Measurements from ENCODE around the gene MED7. TPM values are rescaled to one million over a fixed set of nuclear protein-coding genes. Genes with fewer than 3 reads are reported as not detected.

The MED7 gene
- total RNA-seq, 2 experiments from 2014 or later = 7.0 to 8.7 TPM

DNA sequence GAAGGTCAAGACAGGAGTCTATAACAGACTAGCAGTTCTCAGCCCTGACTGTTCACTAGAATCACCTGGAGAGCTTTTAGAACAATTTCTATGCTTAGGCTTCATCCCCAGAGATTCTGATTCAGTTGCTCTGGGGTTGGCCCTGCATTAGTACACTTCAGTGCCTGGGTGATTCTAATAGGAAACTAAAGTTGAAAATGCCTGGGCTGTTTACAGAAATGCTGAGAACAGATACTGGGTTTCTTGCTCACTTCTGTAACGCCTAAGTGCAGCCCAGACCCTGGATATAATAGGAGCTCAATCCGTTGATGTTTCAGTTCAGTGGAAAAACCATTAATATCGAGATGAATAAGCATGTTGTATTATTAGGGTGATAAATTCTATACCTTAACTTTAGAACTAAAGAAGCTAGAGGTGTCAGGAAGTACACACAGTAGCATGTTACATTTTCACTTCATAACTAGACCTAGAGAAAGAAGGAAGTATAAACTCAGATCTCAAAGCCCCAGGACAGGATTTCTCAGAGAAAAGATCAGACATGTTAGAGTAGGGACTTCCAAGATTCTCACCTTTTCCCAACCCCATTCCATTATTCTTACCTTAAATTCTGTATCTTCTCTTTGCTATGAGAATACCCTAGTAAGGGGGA lies 54.2 kb downstream of the MED7 start:
- Histone ChIP-seq H3K4me1 (ENCODE audit: insufficient read depth, low read length) (no peaks in the 10 kb centered on the region), H3K4me3 (ENCODE audit: low read length) (no peak overlapping the region), H3K27ac (ENCODE audit: low read depth in 1 of 2, low read length in 2 of 2) (no peak overlapping the region), H3K27me3 (ENCODE audit: control insufficient read depth in 1 of 2, insufficient read depth in 2 of 2, low read length in 2 of 2) (no peaks in the 10 kb centered on the region), H3K36me3 (ENCODE audit: insufficient read depth, low read length) (peaks cover 6% of the 10 kb centered on the region), H3K9me3 (ENCODE audit: control insufficient read depth in 1 of 2, insufficient read depth in 1 of 2, low read length in 2 of 2) (no peaks in the 10 kb centered on the region)
- no peak overlapping the region for H3K4me3 Mint-ChIP-seq
- ChIA-PET CTCF (no interaction called here), POLR2A (no interaction called here)
- no peak overlapping the region for H3K27ac Mint-ChIP-seq
- peaks cover 25% of the 10 kb centered on the region for H3K36me3 Mint-ChIP-seq (ENCODE audit: low read depth)
- no peaks in the 10 kb centered on the region for H3K27me3 Mint-ChIP-seq
- TF ChIP-seq, protein P1, sequence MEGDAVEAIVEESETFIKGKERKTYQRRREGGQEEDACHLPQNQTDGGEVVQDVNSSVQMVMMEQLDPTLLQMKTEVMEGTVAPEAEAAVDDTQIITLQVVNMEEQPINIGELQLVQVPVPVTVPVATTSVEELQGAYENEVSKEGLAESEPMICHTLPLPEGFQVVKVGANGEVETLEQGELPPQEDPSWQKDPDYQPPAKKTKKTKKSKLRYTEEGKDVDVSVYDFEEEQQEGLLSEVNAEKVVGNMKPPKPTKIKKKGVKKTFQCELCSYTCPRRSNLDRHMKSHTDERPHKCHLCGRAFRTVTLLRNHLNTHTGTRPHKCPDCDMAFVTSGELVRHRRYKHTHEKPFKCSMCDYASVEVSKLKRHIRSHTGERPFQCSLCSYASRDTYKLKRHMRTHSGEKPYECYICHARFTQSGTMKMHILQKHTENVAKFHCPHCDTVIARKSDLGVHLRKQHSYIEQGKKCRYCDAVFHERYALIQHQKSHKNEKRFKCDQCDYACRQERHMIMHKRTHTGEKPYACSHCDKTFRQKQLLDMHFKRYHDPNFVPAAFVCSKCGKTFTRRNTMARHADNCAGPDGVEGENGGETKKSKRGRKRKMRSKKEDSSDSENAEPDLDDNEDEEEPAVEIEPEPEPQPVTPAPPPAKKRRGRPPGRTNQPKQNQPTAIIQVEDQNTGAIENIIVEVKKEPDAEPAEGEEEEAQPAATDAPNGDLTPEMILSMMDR (IDR thresholded peaks at IDR 0.05) = no peak
- no peaks in the 10 kb centered on the region for H3K9me3 Mint-ChIP-seq
- ATAC-seq (ENCODE audit: poor library complexity) (no peak), DNase-seq (no peak)
- no peaks in the 10 kb centered on the region for H3K4me1 Mint-ChIP-seq (ENCODE audit: low read depth)
- intact Hi-C loops (cut with DNase I, micrococcal nuclease) = no loop called here

Other genes with a start within 250 kb of the MED7 start
- gene TIMD4, start 179.6 kb downstream of the MED7 start, total RNA-seq = 1 to 10 TPM; 1.6 to 2.0 TPM
- gene HAVCR1, start 83.7 kb downstream of the MED7 start, total RNA-seq = 1 to 10 TPM; 1.5 to 1.7 TPM
- 1 to 10 TPM; 1.4 to 1.8 TPM for gene HAVCR2, start 33.8 kb downstream of the MED7 start, total RNA-seq
- gene GARIN3, start 23.4 kb upstream of the MED7 start, total RNA-seq = not detected
- 100 to 1,000 TPM; 289 to 292 TPM for gene ITK, start 38.0 kb upstream of the MED7 start, total RNA-seq
- 100 to 1,000 TPM; 271 to 287 TPM for gene CYFIP2, start 123.3 kb upstream of the MED7 start, total RNA-seq

Measured in CD4-positive, alpha-beta T cell (primary cell).